ENCODE results near the gene BCL11B.
"Not testable (repeated sequence)": the region's sequence is repeated elsewhere in the genome, so short reads cannot be mapped to it uniquely, and the experiment has no call there.

Gene BCL11B

GRCh38 chr14:99240627-99241324 is 31.2 kb downstream of the BCL11B start:
- no peak for DNase-seq (ENCODE audit: low read depth, low spot score)

GRCh38 chr14:99239661-99240092 is 32.3 kb downstream of the BCL11B start:
- no peak for DNase-seq (ENCODE audit: low read depth, low spot score)

GRCh38 chr14:99238216-99238615 is 33.8 kb downstream of the BCL11B start:
- no peak for DNase-seq (ENCODE audit: low read depth, low spot score)

- no peak for DNase-seq (ENCODE audit: low read depth, low spot score)
Observed at GRCh38 chr14:99237288-99237687, 34.7 kb downstream of the BCL11B start.

GRCh38 chr14:99236386-99237138 is 35.4 kb downstream of the BCL11B start:
- DNase-seq (ENCODE audit: low read depth, low spot score), result no peak

GRCh38 chr14:99235582-99236320 is 36.2 kb downstream of the BCL11B start:
- DNase-seq (ENCODE audit: low read depth, low spot score), result no peak

- no peak for DNase-seq (ENCODE audit: low read depth, low spot score)
Observed at GRCh38 chr14:99234961-99235571, 36.9 kb downstream of the BCL11B start.

GRCh38 chr14:99234355-99234754 is 37.6 kb downstream of the BCL11B start:
- DNase-seq (ENCODE audit: low read depth, low spot score), result no peak

- DNase-seq (ENCODE audit: low read depth, low spot score), result no peak
Observed at GRCh38 chr14:99233222-99234035, 38.6 kb downstream of the BCL11B start.

GRCh38 chr14:99232714-99233214 is 39.2 kb downstream of the BCL11B start:
- DNase-seq (ENCODE audit: low read depth, low spot score), result no peak

- peak; percentile 56 for DNase-seq (ENCODE audit: low read depth, low spot score)
Observed at GRCh38 chr14:99231850-99232713, 39.9 kb downstream of the BCL11B start.

- DNase-seq (ENCODE audit: low read depth, low spot score), result no peak
Observed at GRCh38 chr14:99231161-99231849, 40.7 kb downstream of the BCL11B start.

GRCh38 chr14:99230208-99231151 is 41.5 kb downstream of the BCL11B start:
- DNase-seq (ENCODE audit: low read depth, low spot score), result no peak

- DNase-seq (ENCODE audit: low read depth, low spot score), result no peak
Observed at GRCh38 chr14:99229654-99230207, 42.3 kb downstream of the BCL11B start.

GRCh38 chr14:99228760-99229159 is 43.2 kb downstream of the BCL11B start:
- not testable (repeated sequence) for DNase-seq (ENCODE audit: low read depth, low spot score)

- DNase-seq (ENCODE audit: low read depth, low spot score), result no peak
Observed at GRCh38 chr14:99226687-99227086, 45.3 kb downstream of the BCL11B start.

- DNase-seq (ENCODE audit: low read depth, low spot score), result no peak
Observed at GRCh38 chr14:99225436-99226203, 46.4 kb downstream of the BCL11B start.
